Measurements from ENCODE around the gene TTC34. TPM values are rescaled to one million over a fixed set of nuclear protein-coding genes. Genes with fewer than 3 reads are reported as not detected.
A peak's percentile ranks its signal among the peaks of the same experiment; 100 is the strongest.

Gene TTC34
- total and polyA plus RNA-seq, 2 of the 13 experiments (the other 11 are each of a cell fraction or from before 2014, with no cell fraction given) = 0.07 to 0.11 TPM

DNA sequence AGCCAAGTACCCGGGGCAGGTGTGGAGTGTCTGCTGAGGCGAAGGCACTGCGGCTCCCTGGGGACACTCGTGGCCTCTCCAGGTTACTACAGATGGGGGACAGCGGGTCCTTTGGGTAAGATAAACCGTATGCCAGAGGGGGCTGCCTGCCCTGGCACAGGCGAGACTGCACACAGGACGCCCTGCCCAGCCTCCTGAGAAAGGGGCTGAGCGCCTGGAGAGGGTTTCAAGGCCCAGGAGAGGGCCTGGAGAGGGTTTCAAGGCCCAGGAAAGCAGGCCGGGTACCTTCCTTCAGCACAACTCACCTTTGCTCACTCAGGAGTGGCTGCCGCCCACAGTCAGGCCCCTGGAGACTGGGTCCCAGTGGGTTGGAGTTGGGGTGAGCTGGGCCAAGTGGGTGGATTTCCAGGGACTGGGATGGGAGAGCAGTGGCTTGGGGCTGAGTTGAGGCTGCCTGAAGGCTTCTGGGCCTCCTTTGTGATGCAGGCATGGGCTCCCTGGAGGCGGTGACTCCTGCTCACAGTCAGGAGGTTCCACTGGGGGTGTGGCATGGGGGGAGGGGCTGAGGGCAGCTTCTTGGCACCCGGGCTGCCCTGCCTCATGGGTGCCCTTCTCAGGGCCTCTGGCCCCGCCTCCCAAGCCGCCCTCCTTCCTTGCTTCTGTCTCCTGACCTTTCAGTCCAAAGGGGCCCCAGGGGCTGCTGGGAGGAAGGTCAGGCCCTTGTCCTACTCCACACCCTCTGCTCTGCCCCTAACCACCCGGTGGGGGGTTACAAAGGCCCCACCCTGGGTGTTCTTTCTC lies 168.7 kb downstream of the TTC34 start, which contains the start of gene MMEL1 (continued):
- peak; percentile 37; the same call in 1 of the 2 replicates for TF ChIP-seq HNRNPL (IDR thresholded peaks at IDR 0.05; ENCODE audit: low read depth, low read length)
- no peak for TF ChIP-seq ZNF558 (CRISPR knock-in tag; IDR thresholded peaks at IDR 0.05; ENCODE audit: borderline replicate concordance)
- TF ChIP-seq, protein P1, sequence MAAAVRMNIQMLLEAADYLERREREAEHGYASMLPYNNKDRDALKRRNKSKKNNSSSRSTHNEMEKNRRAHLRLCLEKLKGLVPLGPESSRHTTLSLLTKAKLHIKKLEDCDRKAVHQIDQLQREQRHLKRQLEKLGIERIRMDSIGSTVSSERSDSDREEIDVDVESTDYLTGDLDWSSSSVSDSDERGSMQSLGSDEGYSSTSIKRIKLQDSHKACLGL (CRISPR knock-in tag; IDR thresholded peaks at IDR 0.05) = peak; percentile 22; the same call in 1 of the 2 replicates
- no peak for TF ChIP-seq CHCHD3 (CRISPR knock-in tag; IDR thresholded peaks at IDR 0.05)
- TF ChIP-seq, protein P2, sequence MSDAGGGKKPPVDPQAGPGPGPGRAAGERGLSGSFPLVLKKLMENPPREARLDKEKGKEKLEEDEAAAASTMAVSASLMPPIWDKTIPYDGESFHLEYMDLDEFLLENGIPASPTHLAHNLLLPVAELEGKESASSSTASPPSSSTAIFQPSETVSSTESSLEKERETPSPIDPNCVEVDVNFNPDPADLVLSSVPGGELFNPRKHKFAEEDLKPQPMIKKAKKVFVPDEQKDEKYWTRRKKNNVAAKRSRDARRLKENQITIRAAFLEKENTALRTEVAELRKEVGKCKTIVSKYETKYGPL (CRISPR knock-in tag; IDR thresholded peaks at IDR 0.05) = no peak
- TF ChIP-seq, protein P3, sequence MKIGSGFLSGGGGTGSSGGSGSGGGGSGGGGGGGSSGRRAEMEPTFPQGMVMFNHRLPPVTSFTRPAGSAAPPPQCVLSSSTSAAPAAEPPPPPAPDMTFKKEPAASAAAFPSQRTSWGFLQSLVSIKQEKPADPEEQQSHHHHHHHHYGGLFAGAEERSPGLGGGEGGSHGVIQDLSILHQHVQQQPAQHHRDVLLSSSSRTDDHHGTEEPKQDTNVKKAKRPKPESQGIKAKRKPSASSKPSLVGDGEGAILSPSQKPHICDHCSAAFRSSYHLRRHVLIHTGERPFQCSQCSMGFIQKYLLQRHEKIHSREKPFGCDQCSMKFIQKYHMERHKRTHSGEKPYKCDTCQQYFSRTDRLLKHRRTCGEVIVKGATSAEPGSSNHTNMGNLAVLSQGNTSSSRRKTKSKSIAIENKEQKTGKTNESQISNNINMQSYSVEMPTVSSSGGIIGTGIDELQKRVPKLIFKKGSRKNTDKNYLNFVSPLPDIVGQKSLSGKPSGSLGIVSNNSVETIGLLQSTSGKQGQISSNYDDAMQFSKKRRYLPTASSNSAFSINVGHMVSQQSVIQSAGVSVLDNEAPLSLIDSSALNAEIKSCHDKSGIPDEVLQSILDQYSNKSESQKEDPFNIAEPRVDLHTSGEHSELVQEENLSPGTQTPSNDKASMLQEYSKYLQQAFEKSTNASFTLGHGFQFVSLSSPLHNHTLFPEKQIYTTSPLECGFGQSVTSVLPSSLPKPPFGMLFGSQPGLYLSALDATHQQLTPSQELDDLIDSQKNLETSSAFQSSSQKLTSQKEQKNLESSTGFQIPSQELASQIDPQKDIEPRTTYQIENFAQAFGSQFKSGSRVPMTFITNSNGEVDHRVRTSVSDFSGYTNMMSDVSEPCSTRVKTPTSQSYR (CRISPR knock-in tag; IDR thresholded peaks at IDR 0.05; ENCODE audit: borderline replicate concordance) = peak; percentile 10; the same call in 1 of the 2 replicates
- TF ChIP-seq, protein P4, sequence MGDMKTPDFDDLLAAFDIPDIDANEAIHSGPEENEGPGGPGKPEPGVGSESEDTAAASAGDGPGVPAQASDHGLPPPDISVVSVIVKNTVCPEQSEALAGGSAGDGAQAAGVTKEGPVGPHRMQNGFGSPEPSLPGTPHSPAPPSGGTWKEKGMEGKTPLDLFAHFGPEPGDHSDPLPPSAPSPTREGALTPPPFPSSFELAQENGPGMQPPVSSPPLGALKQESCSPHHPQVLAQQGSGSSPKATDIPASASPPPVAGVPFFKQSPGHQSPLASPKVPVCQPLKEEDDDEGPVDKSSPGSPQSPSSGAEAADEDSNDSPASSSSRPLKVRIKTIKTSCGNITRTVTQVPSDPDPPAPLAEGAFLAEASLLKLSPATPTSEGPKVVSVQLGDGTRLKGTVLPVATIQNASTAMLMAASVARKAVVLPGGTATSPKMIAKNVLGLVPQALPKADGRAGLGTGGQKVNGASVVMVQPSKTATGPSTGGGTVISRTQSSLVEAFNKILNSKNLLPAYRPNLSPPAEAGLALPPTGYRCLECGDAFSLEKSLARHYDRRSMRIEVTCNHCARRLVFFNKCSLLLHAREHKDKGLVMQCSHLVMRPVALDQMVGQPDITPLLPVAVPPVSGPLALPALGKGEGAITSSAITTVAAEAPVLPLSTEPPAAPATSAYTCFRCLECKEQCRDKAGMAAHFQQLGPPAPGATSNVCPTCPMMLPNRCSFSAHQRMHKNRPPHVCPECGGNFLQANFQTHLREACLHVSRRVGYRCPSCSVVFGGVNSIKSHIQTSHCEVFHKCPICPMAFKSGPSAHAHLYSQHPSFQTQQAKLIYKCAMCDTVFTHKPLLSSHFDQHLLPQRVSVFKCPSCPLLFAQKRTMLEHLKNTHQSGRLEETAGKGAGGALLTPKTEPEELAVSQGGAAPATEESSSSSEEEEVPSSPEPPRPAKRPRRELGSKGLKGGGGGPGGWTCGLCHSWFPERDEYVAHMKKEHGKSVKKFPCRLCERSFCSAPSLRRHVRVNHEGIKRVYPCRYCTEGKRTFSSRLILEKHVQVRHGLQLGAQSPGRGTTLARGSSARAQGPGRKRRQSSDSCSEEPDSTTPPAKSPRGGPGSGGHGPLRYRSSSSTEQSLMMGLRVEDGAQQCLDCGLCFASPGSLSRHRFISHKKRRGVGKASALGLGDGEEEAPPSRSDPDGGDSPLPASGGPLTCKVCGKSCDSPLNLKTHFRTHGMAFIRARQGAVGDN (CRISPR knock-in tag; IDR thresholded peaks at IDR 0.05) = peak; percentile 32
- TF ChIP-seq RXRA (CRISPR knock-in tag; IDR thresholded peaks at IDR 0.05) = 0 out of 2 replicates have a peak, but pooled peaks have one; percentile 25
- no peak for TF ChIP-seq MYC (CRISPR knock-in tag; IDR thresholded peaks at IDR 0.05; ENCODE audit: borderline replicate concordance)
- no peak for TF ChIP-seq ZNF788 (CRISPR knock-in tag; IDR thresholded peaks at IDR 0.05; ENCODE audit: borderline replicate concordance)

All from HepG2 (cell line).